GM12874 (cell line): ENCODE measurements around the gene MAP3K7CL.

Experiments used
- CTCF ChIP-seq: IDR thresholded peaks from 2 replicates; pipeline ENCODE4 v1.5.1; 2011; ENCODE audit warnings: low read depth, mild to moderate bottlenecking, control low read depth, low read length, moderate library complexity; ENCODE audit not compliant: insufficient read depth

MAP3K7CL gene

GRCh38 chr21:29208044-29208681 is 77.7 kb downstream of the MAP3K7CL start:
- no peak for TF ChIP-seq CTCF

- TF ChIP-seq CTCF, result no peak
Measured at GRCh38 chr21:29208682-29209059, 78.2 kb downstream of the MAP3K7CL start.

- TF ChIP-seq CTCF, result no peak
Measured at GRCh38 chr21:29209696-29210095, 79.3 kb downstream of the MAP3K7CL start.

- TF ChIP-seq CTCF, result no peak
Measured at GRCh38 chr21:29211205-29211604, 80.8 kb downstream of the MAP3K7CL start.

- TF ChIP-seq CTCF, result no peak
Measured at GRCh38 chr21:29212446-29212845, 82.0 kb downstream of the MAP3K7CL start.

GRCh38 chr21:29213513-29214385 is 83.3 kb downstream of the MAP3K7CL start:
- TF ChIP-seq CTCF, result no peak

- TF ChIP-seq CTCF, result no peak
Measured at GRCh38 chr21:29215709-29216108, 85.3 kb downstream of the MAP3K7CL start.
